Measurements from ENCODE around the gene HSBP1L1. TPM values are rescaled to one million over a fixed set of nuclear protein-coding genes. Genes with fewer than 3 reads are reported as not detected.

The HSBP1L1 gene
- polyA plus RNA-seq (2013, experiment 1 of 2), result 34.5 TPM
- 31.5 TPM for polyA plus RNA-seq (2013, experiment 2 of 2)

- H3K14ac ChIP-seq (ENCODE audit: low read length in 2 of 2), result peak within 1 kb of the TSS; percentile 19 to 82
- peak within 1 kb of the TSS; percentile 91 for H3K27ac ChIP-seq (ENCODE audit: low read length, poor library complexity, severe bottlenecking)
- H3K4ac ChIP-seq (ENCODE audit: low read depth in 1 of 2, low read length in 2 of 2), result peak within 1 kb of the TSS; percentile 85 to 90
- H3K9ac ChIP-seq (ENCODE audit: low read length), result peak within 1 kb of the TSS; percentile 81
- H3K4me1 ChIP-seq (ENCODE audit: control insufficient read depth, insufficient read depth, low read depth, low read length), result peaks cover 19% of the 10 kb centered on the region
- DNase-seq, result peak; percentile 52
- H4K91ac ChIP-seq (ENCODE audit: low read length), result peak within 1 kb of the TSS; percentile 98
- H2AK5ac ChIP-seq (ENCODE audit: low read length, severe bottlenecking), result peak within 1 kb of the TSS; percentile 83
- peak within 1 kb of the TSS; percentile 49 to 54 for H3K23ac ChIP-seq (ENCODE audit: low read length in 2 of 2)
- H3K4me2 ChIP-seq (ENCODE audit: low read length, poor library complexity, severe bottlenecking), result peak within 1 kb of the TSS; percentile 88
- H2BK5ac ChIP-seq (ENCODE audit: low read depth, low read length, poor library complexity, severe bottlenecking), result peak within 1 kb of the TSS; percentile 46
- H3K27me3 ChIP-seq (ENCODE audit: control insufficient read depth in 1 of 2, insufficient read depth in 1 of 2, low read length in 2 of 2), result no peaks in the 10 kb centered on the region
- H2BK12ac ChIP-seq (ENCODE audit: low read length in 2 of 2), result peak within 1 kb of the TSS; percentile 83 to 88
- H4K8ac ChIP-seq (ENCODE audit: low read length), result peak within 1 kb of the TSS; percentile 95
- WGBS, result 6% methylated on average over 33 of the region's 73 CpGs
- H3K36me3 ChIP-seq (ENCODE audit: control insufficient read depth in 1 of 2, insufficient read depth in 2 of 2, low read depth in 1 of 2, low read length in 2 of 2), result peaks cover 10 to 15% of the 10 kb centered on the region in 2 experiments
- peak within 1 kb of the TSS; percentile 71 to 75 for H3K4me3 ChIP-seq (ENCODE audit: insufficient read depth in 1 of 2, low read depth in 1 of 2, low read length in 2 of 2)
- H2AFZ ChIP-seq (ENCODE audit: low read depth, low read length), result peak within 1 kb of the TSS; percentile 42
- H3K9me3 ChIP-seq (ENCODE audit: control insufficient read depth, low read length), result no peaks in the 10 kb centered on the region
- H3K18ac ChIP-seq (ENCODE audit: low read depth in 1 of 2, low read length in 2 of 2), result peak within 1 kb of the TSS; percentile 70 to 94
- peaks cover 7% of the 10 kb centered on the region for H3K79me1 ChIP-seq (replicated peaks; ENCODE audit: low read length, poor library complexity, severe bottlenecking)
- peak within 1 kb of the TSS; percentile 99 for H2BK15ac ChIP-seq (ENCODE audit: low read depth, poor library complexity, severe bottlenecking)
- H2BK120ac ChIP-seq (ENCODE audit: low read depth, low read length), result peak within 1 kb of the TSS; percentile 100
Observed at GRCh38 chr18:79964330-79965118, at the start of gene HSBP1L1. Gene HSBP1L1 (plus strand): TSS chr18:79964643. CDS start chr18:79964736, 93 bp downstream.

- H3K4ac ChIP-seq (ENCODE audit: low read depth in 1 of 2, low read length in 2 of 2), result no peak overlapping the region
- H4K91ac ChIP-seq (ENCODE audit: low read length), result no peak overlapping the region
- H2BK5ac ChIP-seq (ENCODE audit: low read depth, low read length, poor library complexity, severe bottlenecking), result no peak overlapping the region
- H2BK120ac ChIP-seq (ENCODE audit: low read depth, low read length), result no peak overlapping the region
- no peaks in the 10 kb centered on the region for H3K27me3 ChIP-seq (ENCODE audit: control insufficient read depth in 1 of 2, insufficient read depth in 1 of 2, low read length in 2 of 2)
- peaks cover 63% of the 10 kb centered on the region for H3K79me1 ChIP-seq (replicated peaks; ENCODE audit: low read length, poor library complexity, severe bottlenecking)
- H4K8ac ChIP-seq (ENCODE audit: low read length), result no peak overlapping the region
- no peak overlapping the region for H3K23ac ChIP-seq (ENCODE audit: low read length in 2 of 2)
- H3K27ac ChIP-seq (ENCODE audit: low read length, poor library complexity, severe bottlenecking), result no peak overlapping the region
- no peak for DNase-seq
- no peak overlapping the region for H3K9ac ChIP-seq (ENCODE audit: low read length)
- H3K36me3 ChIP-seq (ENCODE audit: control insufficient read depth in 1 of 2, insufficient read depth in 2 of 2, low read depth in 1 of 2, low read length in 2 of 2), result peaks cover 44 to 79% of the 10 kb centered on the region in 2 experiments
- WGBS, result 88% methylated on average over 48 of the region's 50 CpGs
- no peak overlapping the region for H2BK15ac ChIP-seq (ENCODE audit: low read depth, poor library complexity, severe bottlenecking)
- no peak overlapping the region for H2BK12ac ChIP-seq (ENCODE audit: low read length in 2 of 2)
- no peak overlapping the region for H3K18ac ChIP-seq (ENCODE audit: low read depth in 1 of 2, low read length in 2 of 2)
- no peak overlapping the region for H3K4me2 ChIP-seq (ENCODE audit: low read length, poor library complexity, severe bottlenecking)
- no peak overlapping the region for H3K14ac ChIP-seq (ENCODE audit: low read length in 2 of 2)
- peaks cover 23% of the 10 kb centered on the region for H3K4me1 ChIP-seq (ENCODE audit: control insufficient read depth, insufficient read depth, low read depth, low read length)
- H3K9me3 ChIP-seq (ENCODE audit: control insufficient read depth, low read length), result no peaks in the 10 kb centered on the region
- no peak overlapping the region for H2AFZ ChIP-seq (ENCODE audit: low read depth, low read length)
- H3K4me3 ChIP-seq (ENCODE audit: insufficient read depth in 1 of 2, low read depth in 1 of 2, low read length in 2 of 2), result no peak overlapping the region
- H2AK5ac ChIP-seq (ENCODE audit: low read length, severe bottlenecking), result no peak overlapping the region
Observed at GRCh38 chr18:79915161-79916127, 49.0 kb upstream of the HSBP1L1 start.

DNA sequence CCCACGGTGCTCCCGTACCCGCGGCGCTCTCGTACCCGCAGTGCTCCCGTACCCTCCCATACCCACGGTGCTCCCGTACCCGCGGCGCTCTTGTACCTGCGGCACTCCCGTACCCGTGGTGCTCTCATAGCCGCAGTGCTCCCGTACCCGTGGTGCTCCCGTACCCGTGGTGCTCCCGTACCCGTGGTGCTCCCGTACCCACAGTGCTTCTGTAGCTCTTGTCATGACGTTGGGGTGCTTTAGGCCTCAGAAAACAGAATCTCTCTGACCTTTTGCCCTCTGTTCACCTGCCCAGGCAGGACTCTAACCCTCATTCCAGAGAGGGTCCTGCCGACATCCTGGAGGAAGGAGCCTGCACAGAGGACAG is 48.3 kb upstream of the HSBP1L1 start:
- peaks cover 44 to 73% of the 10 kb centered on the region in 2 experiments for H3K36me3 ChIP-seq (ENCODE audit: control insufficient read depth in 1 of 2, insufficient read depth in 2 of 2, low read depth in 1 of 2, low read length in 2 of 2)
- H3K9me3 ChIP-seq (ENCODE audit: control insufficient read depth, low read length), result no peaks in the 10 kb centered on the region
- no peak overlapping the region for H3K27ac ChIP-seq (ENCODE audit: low read length, poor library complexity, severe bottlenecking)
- no peak overlapping the region for H2BK120ac ChIP-seq (ENCODE audit: low read depth, low read length)
- no peak overlapping the region for H2BK5ac ChIP-seq (ENCODE audit: low read depth, low read length, poor library complexity, severe bottlenecking)
- H2BK12ac ChIP-seq (ENCODE audit: low read length in 2 of 2), result no peak overlapping the region
- H3K9ac ChIP-seq (ENCODE audit: low read length), result no peak overlapping the region
- no peak overlapping the region for H4K8ac ChIP-seq (ENCODE audit: low read length)
- no peak overlapping the region for H3K4me3 ChIP-seq (ENCODE audit: insufficient read depth in 1 of 2, low read depth in 1 of 2, low read length in 2 of 2)
- no peak overlapping the region for H3K14ac ChIP-seq (ENCODE audit: low read length in 2 of 2)
- H3K4me2 ChIP-seq (ENCODE audit: low read length, poor library complexity, severe bottlenecking), result no peak overlapping the region
- no peak overlapping the region for H3K23ac ChIP-seq (ENCODE audit: low read length in 2 of 2)
- H2BK15ac ChIP-seq (ENCODE audit: low read depth, poor library complexity, severe bottlenecking), result no peak overlapping the region
- H3K4ac ChIP-seq (ENCODE audit: low read depth in 1 of 2, low read length in 2 of 2), result no peak overlapping the region
- WGBS, result 79% methylated on average over 23 of the region's 26 CpGs
- H3K18ac ChIP-seq (ENCODE audit: low read depth in 1 of 2, low read length in 2 of 2), result no peak overlapping the region
- no peak overlapping the region for H2AK5ac ChIP-seq (ENCODE audit: low read length, severe bottlenecking)
- no peak overlapping the region for H2AFZ ChIP-seq (ENCODE audit: low read depth, low read length)
- peaks cover 21% of the 10 kb centered on the region for H3K4me1 ChIP-seq (ENCODE audit: control insufficient read depth, insufficient read depth, low read depth, low read length)
- peaks cover 56% of the 10 kb centered on the region for H3K79me1 ChIP-seq (replicated peaks; ENCODE audit: low read length, poor library complexity, severe bottlenecking)
- H3K27me3 ChIP-seq (ENCODE audit: control insufficient read depth in 1 of 2, insufficient read depth in 1 of 2, low read length in 2 of 2), result no peaks in the 10 kb centered on the region
- H4K91ac ChIP-seq (ENCODE audit: low read length), result no peak overlapping the region
- no peak for DNase-seq
